Motor neuron (in vitro differentiated cells): ENCODE results near the gene TCN1. TPM values are rescaled to one million over a fixed set of nuclear protein-coding genes. Genes with fewer than 3 reads are reported as not detected.
"Not testable (repeated sequence)": the region's sequence is repeated elsewhere in the genome, so short reads cannot be mapped to it uniquely, and the experiment has no call there.

Experiments
- ATAC-seq, 8 experiments: fragments of 200-7000 bp; cut with Tn5 transposase; replicated peaks in 6 of 8; 2 replicates each; pipeline ENCODE4 v1.8.0; 2021; ENCODE audit warnings: mild to moderate bottlenecking in 8 of 8, moderate library complexity in 8 of 8
- H3K27ac ChIP-seq, 2 donors: fragments of 250-450 bp; sonication (Bioruptor Pico); 2 replicates each; pipeline ENCODE4 v1.9.0; 2021; ENCODE audit warnings: antibody characterized with exemption in 2 of 2, mild to moderate bottlenecking in 2 of 2, moderate library complexity in 1 of 2
- H3K4me1 ChIP-seq, 2 donors: fragments of 250-450 bp; sonication (Bioruptor Pico); replicated peaks in 1 of 2; 2 replicates each; pipeline ENCODE4 v1.6.1; 2021; ENCODE audit warnings: antibody characterized with exemption in 2 of 2, mild to moderate bottlenecking in 2 of 2, moderate library complexity in 1 of 2
- H3K4me3 ChIP-seq, 5 donors: fragments of 250-450 bp; sonication (Bioruptor Pico); 2 replicates each; pipeline ENCODE4 v1.9.0; 2021; ENCODE audit warnings: antibody characterized with exemption in 5 of 5, mild to moderate bottlenecking in 5 of 5, moderate library complexity in 4 of 5
- WGBS, 10 experiments: fragments of 450-650 bp; shearing (Covaris generic); methylation state at CpG; one replicate each; pipeline ENCODE4 v1.0.0; 2022; 5-methylcytosine and 5-hydroxymethylcytosine counted together
- in situ Hi-C, 9 experiments: fragments of 400-800 bp; cut with MboI; loops; one replicate each; pipeline ENCODE4 v1.15.0; 2021; ENCODE audit warnings: low sequenced_read_pairs in 9 of 9, low pct_unique_long_range_greater_than_20kb in 2 of 9; ENCODE audit not compliant: unreplicated experiment in 9 of 9
- total RNA-seq, 8 experiments: library from RNA; unstranded; fragments of 300-600 nt; gene quantifications; 2 replicates each; pipeline versions ENCODE4 v1.2.3 to v1.2.4, GENCODE V29; 2022

TCN1 gene
- total RNA-seq, 8 experiments from 2014 or later: 0.99 to 3.2 (median 1.7) TPM; not detected in 5

- in situ Hi-C loops: no loop called here
- ATAC-seq: no peak
- Histone ChIP-seq H3K4me1 (no peaks in the 10 kb centered on the region), H3K4me3 (no peak overlapping the region), H3K27ac (no peak overlapping the region)
- WGBS, 10 experiments: 0 to 50% (median 20%) methylated on average over 1 to 2 of the region's 2 CpGs; no CpG with 5 or more reads in 2 of the 10 experiments
Measured at GRCh38 chr11:59849129-59849528, 17.2 kb downstream of the TCN1 start.

GRCh38 chr11:59848439-59848838 lies 17.8 kb downstream of the TCN1 start:
- in situ Hi-C loops, H3K27ac ChIP-seq, H3K4me1 ChIP-seq, ATAC-seq, H3K4me3 ChIP-seq: not testable (repeated sequence)
- 0 to 100% (median 81%) methylated on average over 1 to 5 of the region's 6 CpGs; no CpG with 5 or more reads in 2 of the 10 experiments for WGBS, 10 experiments

GRCh38 chr11:59847626-59848025 lies 18.7 kb downstream of the TCN1 start:
- Histone ChIP-seq H3K4me3 (no peak overlapping the region), H3K4me1 (no peaks in the 10 kb centered on the region), H3K27ac (no peak overlapping the region)
- WGBS, 10 experiments: 0 to 100% (median 75%) methylated on average over 1 to 3 of the region's 3 CpGs; no CpG with 5 or more reads in 1 of the 10 experiments
- ATAC-seq: no peak
- in situ Hi-C loops: no loop called here

GRCh38 chr11:59846556-59846955 lies 19.7 kb downstream of the TCN1 start:
- no peak for ATAC-seq
- Histone ChIP-seq H3K4me3 (no peak overlapping the region), H3K4me1 (no peaks in the 10 kb centered on the region), H3K27ac (no peak overlapping the region)
- in situ Hi-C loops: no loop called here
- WGBS, 10 experiments: 14 to 100% (median 68%) methylated on average over 1 to 4 of the region's 5 CpGs; no CpG with 5 or more reads in 5 of the 10 experiments

- Histone ChIP-seq H3K4me3 (no peak within 1 kb of the TSS), H3K4me1 (no peaks in the 10 kb centered on the region), H3K27ac (no peak within 1 kb of the TSS)
- ATAC-seq: no peak
- in situ Hi-C loops: no loop called here
- 0 to 100% (median 79%) methylated on average over 1 to 4 of the region's 4 CpGs; no CpG with 5 or more reads in 2 of the 10 experiments for WGBS, 10 experiments
Measured at GRCh38 chr11:59845399-59845798, 20.9 kb downstream of the TCN1 start, which contains the start of gene CBLIF. TSS of gene CBLIF (minus strand) at chr11:59845499. CDS start at chr11:59845453, 46 bp downstream.

- H3K4me1 ChIP-seq: no peaks in the 10 kb centered on the region
- in situ Hi-C loops: no loop called here
- ATAC-seq: no peak
- no peak overlapping the region for H3K27ac ChIP-seq
- WGBS, 10 experiments: 0 to 100% (median 60%) methylated on average over 1 to 9 of the region's 12 CpGs; no CpG with 5 or more reads in 2 of the 10 experiments
- no peak overlapping the region for H3K4me3 ChIP-seq
Measured at GRCh38 chr11:59842316-59842715, 24.0 kb downstream of the TCN1 start.

- in situ Hi-C loops: no loop called here
- 39 to 100% (median 80%) methylated on average over 1 to 2 of the region's 2 CpGs; no CpG with 5 or more reads in 1 of the 10 experiments for WGBS, 10 experiments
- no peak for ATAC-seq
- no peaks in the 10 kb centered on the region for H3K4me1 ChIP-seq
- no peak overlapping the region for H3K4me3 ChIP-seq
- H3K27ac ChIP-seq: no peak overlapping the region
Measured at GRCh38 chr11:59841514-59841913, 24.8 kb downstream of the TCN1 start.

GRCh38 chr11:59839615-59840014 lies 26.7 kb downstream of the TCN1 start:
- ATAC-seq: no peak
- Histone ChIP-seq H3K27ac (no peak overlapping the region), H3K4me1 (no peaks in the 10 kb centered on the region), H3K4me3 (no peak overlapping the region)
- in situ Hi-C loops: no loop called here

GRCh38 chr11:59833602-59834001 lies 32.7 kb downstream of the TCN1 start:
- 37 to 92% (median 92%) methylated on average over 2 of the region's 2 CpGs; no CpG with 5 or more reads in 7 of the 10 experiments for WGBS, 10 experiments
- Histone ChIP-seq H3K4me1 (no peaks in the 10 kb centered on the region), H3K4me3 (no peak overlapping the region), H3K27ac (no peak overlapping the region)
- ATAC-seq: no peak
- in situ Hi-C loops: no loop called here

GRCh38 chr11:59829358-59829757 lies 36.9 kb downstream of the TCN1 start:
- no peak for ATAC-seq
- Histone ChIP-seq H3K4me1 (no peaks in the 10 kb centered on the region), H3K4me3 (no peak overlapping the region), H3K27ac (no peak overlapping the region)
- in situ Hi-C loops: loop anchor here in 1 of 9 experiments (10.0 kb wide), 1 partner anchor 305 kb away; no protein-coding TSS in a partner anchor
- 0 to 93% (median 74%) methylated on average over 2 to 3 of the region's 3 CpGs; no CpG with 5 or more reads in 1 of the 10 experiments for WGBS, 10 experiments

- H3K4me3 ChIP-seq: no peak overlapping the region
- in situ Hi-C loops: loop anchor here in 4 of 9 experiments (5.0 to 25.0 kb wide), 5 partner anchors 89 to 314 kb away; no protein-coding TSS in a partner anchor
- WGBS, 10 experiments: 0 to 53% (median 14%) methylated on average over 2 to 9 of the region's 9 CpGs; no CpG with 5 or more reads in 1 of the 10 experiments
- H3K27ac ChIP-seq: no peak overlapping the region
- ATAC-seq: peak in 7 of 8 experiments; percentile 40 to 95 (median 78)
- no peaks in the 10 kb centered on the region for H3K4me1 ChIP-seq
Measured at GRCh38 chr11:59822989-59823566, 43.2 kb downstream of the TCN1 start.

- H3K4me1 ChIP-seq: no peaks in the 10 kb centered on the region
- H3K27ac ChIP-seq: no peak overlapping the region
- 31 to 87% (median 76%) methylated on average over 1 to 4 of the region's 4 CpGs; no CpG with 5 or more reads in 1 of the 10 experiments for whole genome bisulfite sequencing, 10 experiments
- no peak for ATAC-seq
- in situ Hi-C loops: loop anchor here in 3 of 9 experiments (25.0 kb wide), 3 partner anchors 94 to 319 kb away; no protein-coding TSS in a partner anchor
- no peak overlapping the region for H3K4me3 ChIP-seq
Measured at GRCh38 chr11:59818572-59818971, 47.7 kb downstream of the TCN1 start.

GRCh38 chr11:59816434-59816833 lies 49.9 kb downstream of the TCN1 start:
- in situ Hi-C loops: loop anchor here in 3 of 9 experiments (25.0 kb wide), 3 partner anchors 96 to 321 kb away; no protein-coding TSS in a partner anchor

More at GRCh38 chr11:59816434-59816833, 49.9 kb downstream of the TCN1 start:
- not testable (repeated sequence) for H3K4me3 ChIP-seq, H3K4me1 ChIP-seq, H3K27ac ChIP-seq, ATAC-seq
- 0 to 100% (median 76%) methylated on average over 1 of the region's 1 CpG; no CpG with 5 or more reads in 2 of the 10 experiments for WGBS, 10 experiments
